ENCODE results near the gene AP4S1. TPM values are rescaled to one million over a fixed set of nuclear protein-coding genes. Genes with fewer than 3 reads are reported as not detected.

The AP4S1 gene
- polyA plus RNA-seq, 4 donors, result 16.9 to 20.0 (median 18.8) TPM

- DNase-seq (ENCODE audit: low read depth in 4 of 4, low spot score in 3 of 4), result no peak
Observed at GRCh38 chr14:31126680-31127079, 101.2 kb downstream of the AP4S1 start.

GRCh38 chr14:31127690-31128089 lies 102.2 kb downstream of the AP4S1 start:
- DNase-seq (ENCODE audit: low read depth in 4 of 4, low spot score in 3 of 4), result no peak

GRCh38 chr14:31128601-31129526 lies 103.4 kb downstream of the AP4S1 start:
- DNase-seq (ENCODE audit: low read depth in 4 of 4, low spot score in 3 of 4), result no peak

- no peak for DNase-seq (ENCODE audit: low read depth in 4 of 4, low spot score in 3 of 4)
Observed at GRCh38 chr14:31133133-31133532, 107.7 kb downstream of the AP4S1 start.

GRCh38 chr14:31137214-31137889 lies 111.9 kb downstream of the AP4S1 start:
- DNase-seq (ENCODE audit: low read depth in 4 of 4, low spot score in 3 of 4), result no peak

GRCh38 chr14:31138301-31138700 lies 112.9 kb downstream of the AP4S1 start:
- no peak for DNase-seq (ENCODE audit: low read depth in 4 of 4, low spot score in 3 of 4)

- DNase-seq (ENCODE audit: low read depth in 4 of 4, low spot score in 3 of 4), result no peak
Observed at GRCh38 chr14:31139301-31139847, 113.9 kb downstream of the AP4S1 start.

GRCh38 chr14:31142455-31143087 lies 117.1 kb downstream of the AP4S1 start:
- DNase-seq (ENCODE audit: low read depth in 4 of 4, low spot score in 3 of 4), result no peak

Other genes starting within 250 kb of the AP4S1 start
- 1 to 10 TPM; 3.1 to 4.7 (median 3.4) TPM for gene COCH, start 151.1 kb upstream of the AP4S1 start, polyA plus RNA-seq (ENCODE audit: insufficient read length in 4 of 4)
- gene STRN3, start 730 bp downstream of the AP4S1 start, polyA plus RNA-seq (ENCODE audit: insufficient read length in 4 of 4), result 10 to 100 TPM; 39.8 to 48.0 (median 47.2) TPM
- gene HECTD1, start 182.1 kb downstream of the AP4S1 start, polyA plus RNA-seq (ENCODE audit: insufficient read length in 4 of 4), result 100 to 1,000 TPM; 145 to 188 (median 176) TPM